ENCODE data around the gene PCYT2. TPM values are rescaled to one million over a fixed set of nuclear protein-coding genes. Genes with fewer than 3 reads are reported as not detected.

PCYT2 gene
- total RNA-seq, 1 experiment from 2014 or later: 93.8 TPM

DNA sequence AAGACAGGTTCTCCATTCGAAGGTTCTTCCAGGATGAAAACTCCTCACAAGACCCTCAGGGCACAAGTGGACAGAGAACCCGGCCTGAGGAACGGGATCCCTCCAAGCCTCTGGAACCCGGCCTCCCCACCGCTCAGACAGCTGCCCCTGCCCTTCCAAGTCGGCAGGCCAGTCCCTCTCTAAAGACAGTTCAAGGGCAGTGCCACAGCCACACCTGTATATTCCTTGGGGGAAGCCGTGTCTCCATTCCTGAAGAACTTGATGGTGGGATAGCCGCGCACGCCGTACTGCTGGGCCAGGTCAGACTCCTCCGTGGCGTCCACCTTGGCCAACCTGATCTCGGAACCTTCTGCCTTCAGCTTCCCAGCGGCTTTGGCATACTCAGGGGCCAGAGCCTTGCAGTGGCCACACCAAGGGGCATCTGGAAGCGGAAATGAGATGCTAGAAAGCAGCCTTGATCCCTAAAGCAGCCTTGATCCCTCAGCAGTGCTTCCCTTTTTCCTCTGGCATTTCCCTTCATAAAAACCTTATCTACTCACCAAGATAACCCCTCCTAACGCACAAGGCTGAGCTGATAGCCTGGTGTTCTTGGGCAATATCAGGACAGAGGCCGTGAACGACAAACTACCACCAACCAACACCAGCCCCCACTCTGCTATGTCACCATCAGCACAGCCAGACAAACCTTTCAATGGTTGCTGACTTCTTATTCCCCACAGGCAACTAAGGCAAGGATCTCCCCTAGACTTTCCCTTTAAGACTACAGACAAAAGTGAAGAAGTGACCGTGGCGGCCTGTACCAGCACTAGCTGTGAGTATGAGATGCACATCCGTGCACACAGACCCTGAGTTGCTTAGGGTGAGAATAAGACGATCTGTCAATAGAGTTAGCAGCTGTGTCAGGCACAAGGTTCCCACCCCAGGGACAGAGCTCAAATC is 52.0 kb downstream of the PCYT2 start:
- no peak for DNase-seq (ENCODE audit: low spot score)

DNA sequence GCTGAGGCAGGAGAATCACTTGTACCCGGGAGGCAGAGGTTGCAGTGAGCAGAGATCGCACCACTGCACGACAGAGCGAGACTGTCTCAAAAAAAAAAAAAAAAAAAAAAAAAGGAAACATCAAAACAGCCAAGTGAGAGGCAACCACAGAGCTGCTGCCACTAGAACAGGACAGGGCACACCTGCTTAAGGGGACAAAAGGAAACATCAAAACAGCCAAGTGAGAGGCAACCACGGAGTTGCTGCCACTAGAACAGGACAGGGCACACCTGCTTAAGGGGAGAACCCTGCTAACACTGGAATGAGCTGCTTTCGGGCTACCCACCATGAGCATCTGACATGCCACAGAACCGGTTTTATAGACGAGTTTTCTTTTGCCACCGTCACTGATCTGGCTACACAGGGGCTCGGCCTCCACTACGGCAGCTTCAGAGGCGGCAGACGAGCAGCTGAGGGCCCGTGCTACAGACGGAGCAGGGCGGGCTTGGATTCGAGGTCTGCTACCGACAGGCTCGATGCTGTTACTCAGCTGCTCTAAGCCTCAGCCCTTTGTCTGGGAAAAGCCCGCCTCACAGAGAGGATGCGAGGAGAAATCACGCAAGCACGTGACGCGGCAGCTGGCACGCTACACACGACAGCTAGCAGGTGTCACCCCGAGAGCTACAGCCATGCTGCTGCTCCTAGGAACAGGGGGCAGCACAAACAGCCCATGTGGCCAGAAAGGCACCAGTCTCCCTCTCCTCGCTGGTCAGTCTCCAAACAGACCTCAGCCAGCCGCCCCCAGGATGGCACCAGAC is 52.8 kb downstream of the PCYT2 start:
- DNase-seq (ENCODE audit: low spot score): no peak

DNA sequence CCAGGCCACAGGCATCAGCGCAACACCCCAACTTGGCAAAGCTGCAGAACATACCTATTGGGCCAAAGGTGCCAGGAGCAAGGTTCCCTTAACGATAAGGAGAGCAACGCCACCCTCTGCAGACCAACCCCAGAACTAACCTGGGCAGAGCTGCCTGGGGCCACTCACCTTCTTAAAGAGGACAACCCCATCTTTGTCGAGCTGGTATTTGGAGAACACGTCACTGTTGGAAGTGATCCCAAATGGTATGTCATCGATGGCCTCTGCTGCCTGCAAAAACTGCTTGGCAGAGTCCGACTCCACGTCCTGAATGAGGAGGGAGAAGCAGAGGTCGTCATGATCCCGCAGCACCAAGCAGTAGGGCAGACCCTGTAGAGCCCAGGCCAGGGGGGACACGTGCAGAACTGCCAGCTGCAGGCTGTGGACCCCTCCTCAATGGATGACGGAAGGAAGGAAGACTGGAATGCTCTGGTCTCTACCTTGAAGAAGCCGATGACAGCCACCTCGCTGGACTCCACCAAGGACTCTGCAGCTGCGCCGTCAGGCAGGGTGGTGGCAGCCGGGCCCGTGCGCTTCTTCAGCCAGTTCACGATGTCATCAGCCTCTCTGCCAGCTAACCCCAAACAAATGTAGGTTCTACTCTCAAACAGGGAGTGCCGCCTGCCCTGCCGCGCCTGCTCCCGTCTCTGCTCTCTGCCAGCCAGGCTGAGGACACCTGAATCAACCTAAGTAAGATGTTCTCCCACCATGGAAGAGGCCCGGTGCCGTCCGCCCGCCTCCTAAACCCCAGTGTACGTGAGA is 56.0 kb downstream of the PCYT2 start:
- DNase-seq (ENCODE audit: low spot score): no peak

DNA sequence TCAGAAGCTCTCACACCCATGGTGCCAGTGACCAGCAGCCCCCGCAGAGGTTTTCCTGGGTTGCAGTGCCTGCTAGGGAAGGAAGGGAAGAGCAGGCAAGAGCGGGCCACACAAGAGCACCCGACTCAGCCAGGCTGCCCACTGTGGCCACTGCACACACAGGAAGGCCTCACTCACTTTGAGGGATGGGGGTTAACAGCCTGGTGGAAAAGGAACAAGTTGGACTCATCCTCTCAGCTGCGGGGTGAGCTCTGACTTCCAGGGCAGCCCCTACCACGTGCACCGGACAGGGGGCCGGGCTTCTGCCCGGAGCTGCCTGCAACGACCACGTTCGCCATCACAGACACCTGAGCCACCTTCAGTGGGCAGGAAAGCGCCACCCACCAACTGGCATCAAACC is 59.0 kb downstream of the PCYT2 start:
- DNase-seq (ENCODE audit: low spot score): no peak

DNA sequence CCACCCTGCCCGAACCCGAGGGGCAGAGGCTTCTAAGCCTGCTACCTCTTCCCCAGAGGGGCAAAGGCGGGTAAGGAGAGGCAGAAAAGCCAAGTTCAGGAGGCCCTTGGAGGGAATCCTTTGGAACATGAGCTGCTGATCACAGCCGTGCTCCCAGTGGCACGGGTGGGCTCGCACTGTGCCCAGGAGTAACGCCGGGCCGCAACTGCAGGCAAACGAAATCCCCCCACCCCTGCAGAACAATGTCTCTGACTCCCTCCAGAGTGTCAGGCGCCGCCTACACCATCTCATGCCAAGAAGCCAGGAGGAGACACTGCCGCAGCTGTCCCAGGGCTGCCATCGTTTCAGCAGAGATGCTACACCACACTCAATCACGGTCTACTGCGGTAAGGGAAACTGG is 59.8 kb downstream of the PCYT2 start:
- DNase-seq (ENCODE audit: low spot score): no peak

Other genes with a start within 250 kb of the PCYT2 start
- 42.0 and 58.8 TPM in 2 replicates for gene OXLD1, start 244.8 kb downstream of the PCYT2 start, total RNA-seq (2014; rRNA removed; shearing (Covaris generic))
- gene CCDC137, start 244.7 kb downstream of the PCYT2 start, total RNA-seq (2014; rRNA removed; shearing (Covaris generic)): 18.5 and 21.7 TPM in 2 replicates
- gene ARL16, start 227.6 kb downstream of the PCYT2 start, total RNA-seq (2014; rRNA removed; shearing (Covaris generic)): 41.0 and 45.6 TPM in 2 replicates
- gene HGS, start 227.4 kb downstream of the PCYT2 start, total RNA-seq (2014; rRNA removed; shearing (Covaris generic)): 144 and 199 TPM in 2 replicates
- gene MRPL12, start 208.0 kb downstream of the PCYT2 start, total RNA-seq (2014; rRNA removed; shearing (Covaris generic)): 32.3 and 37.0 TPM in 2 replicates
- 81.5 and 101 TPM in 2 replicates for gene SLC25A10, start 199.1 kb downstream of the PCYT2 start, total RNA-seq (2014; rRNA removed; shearing (Covaris generic))
- gene GCGR, start 107.2 kb downstream of the PCYT2 start, total RNA-seq (2014; rRNA removed; shearing (Covaris generic)): not detected in 2 replicates
- gene MCRIP1, start 78.1 kb downstream of the PCYT2 start, total RNA-seq (2014; rRNA removed; shearing (Covaris generic)): 45.8 and 51.4 TPM in 2 replicates
- not detected in 2 replicates for gene PPP1R27, start 76.3 kb downstream of the PCYT2 start, total RNA-seq (2014; rRNA removed; shearing (Covaris generic))
- gene P4HB, start 50.9 kb downstream of the PCYT2 start, total RNA-seq (2014; rRNA removed; shearing (Covaris generic)): 1,091 and 1,235 TPM in 2 replicates
- gene ARHGDIA, start 40.1 kb downstream of the PCYT2 start, total RNA-seq (2014; rRNA removed; shearing (Covaris generic)): 173 and 183 TPM in 2 replicates
- gene ALYREF, start 19.8 kb downstream of the PCYT2 start, total RNA-seq (2014; rRNA removed; shearing (Covaris generic)): 376 and 393 TPM in 2 replicates
- gene ANAPC11, start 19.7 kb downstream of the PCYT2 start, total RNA-seq (2014; rRNA removed; shearing (Covaris generic)): 207 and 245 TPM in 2 replicates
- 0.77 and 1.8 TPM in 2 replicates for gene NPB, start 9.2 kb downstream of the PCYT2 start, total RNA-seq (2014; rRNA removed; shearing (Covaris generic))
- 34.9 and 47.0 TPM in 2 replicates for gene SIRT7, start 6.8 kb upstream of the PCYT2 start, total RNA-seq (2014; rRNA removed; shearing (Covaris generic))
- 30.1 and 37.6 TPM in 2 replicates for gene MAFG, start 16.3 kb upstream of the PCYT2 start, total RNA-seq (2014; rRNA removed; shearing (Covaris generic))
- 70.2 and 84.1 TPM in 2 replicates for gene PYCR1, start 25.9 kb upstream of the PCYT2 start, total RNA-seq (2014; rRNA removed; shearing (Covaris generic))
- not detected in 2 replicates for gene MYADML2, start 35.8 kb upstream of the PCYT2 start, total RNA-seq (2014; rRNA removed; shearing (Covaris generic))
- 0.14 and 1.9 TPM in 2 replicates for gene NOTUM, start 49.8 kb upstream of the PCYT2 start, total RNA-seq (2014; rRNA removed; shearing (Covaris generic))
- 22.4 and 25.8 TPM in 2 replicates for gene ASPSCR1, start 66.2 kb upstream of the PCYT2 start, total RNA-seq (2014; rRNA removed; shearing (Covaris generic))
- 155 and 163 TPM in 2 replicates for gene CENPX, start 111.5 kb upstream of the PCYT2 start, total RNA-seq (2014; rRNA removed; shearing (Covaris generic))
- 28.0 and 38.0 TPM in 2 replicates for gene LRRC45, start 111.9 kb upstream of the PCYT2 start, total RNA-seq (2014; rRNA removed; shearing (Covaris generic))
- 7.0 TPM in 1 of 2 replicates, not detected in the other for gene RAC3, start 120.3 kb upstream of the PCYT2 start, total RNA-seq (2014; rRNA removed; shearing (Covaris generic))
- 104 and 113 TPM in 2 replicates for gene DCXR, start 126.3 kb upstream of the PCYT2 start, total RNA-seq (2014; rRNA removed; shearing (Covaris generic))
- 42.8 and 50.1 TPM in 2 replicates for gene RFNG, start 140.4 kb upstream of the PCYT2 start, total RNA-seq (2014; rRNA removed; shearing (Covaris generic))
- gene GPS1, start 140.5 kb upstream of the PCYT2 start, total RNA-seq (2014; rRNA removed; shearing (Covaris generic)): 185 and 187 TPM in 2 replicates
- 107 and 165 TPM in 2 replicates for gene DUS1L, start 154.4 kb upstream of the PCYT2 start, total RNA-seq (2014; rRNA removed; shearing (Covaris generic))
- 89.9 and 133 TPM in 2 replicates for gene FASN, start 186.8 kb upstream of the PCYT2 start, total RNA-seq (2014; rRNA removed; shearing (Covaris generic))